NCI-H2171 (cell line): ENCODE data around the gene COL6A2.
"Not testable (repeated sequence)": the region's sequence is repeated elsewhere in the genome, so short reads cannot be mapped to it uniquely, and the experiment has no call there.

Experiments used
- DNase-seq: peaks from one replicate; lab custom pipeline; 2025; lab: John Stamatoyannopoulos, UW

The COL6A2 gene

DNA sequence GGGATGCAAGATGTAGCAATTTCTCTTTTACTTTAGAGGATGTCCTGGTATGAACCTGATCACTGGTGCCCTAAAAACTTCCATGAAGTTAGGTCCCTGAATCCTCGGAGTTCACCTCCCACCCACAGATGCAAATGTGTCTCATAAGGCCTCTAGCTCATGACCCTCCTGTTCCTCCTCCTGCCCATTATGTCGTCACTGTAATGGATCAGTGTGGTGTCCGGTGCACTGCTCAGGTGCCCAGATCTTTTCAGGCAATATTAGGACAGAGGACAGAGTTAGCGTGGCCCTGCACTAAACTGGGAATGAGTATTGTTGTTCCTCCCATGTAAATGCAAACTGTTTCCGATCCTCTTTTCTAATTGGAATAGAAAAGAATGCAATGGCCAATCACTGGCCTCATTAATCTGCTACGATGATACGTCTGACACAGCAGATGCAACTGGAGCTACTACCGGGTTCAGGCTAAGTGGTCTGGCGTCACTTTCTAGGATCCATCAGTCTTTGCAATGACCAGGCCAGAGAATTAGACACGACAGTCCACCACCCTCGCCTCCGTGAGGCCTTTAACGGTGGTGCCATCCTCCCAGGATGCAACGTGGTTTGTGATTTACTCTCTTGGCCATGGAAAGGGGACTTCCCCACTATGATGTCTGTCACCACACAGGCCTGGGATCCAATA, 3.4 kb upstream of the COL6A2 start:
- no peak for DNase-seq

DNA sequence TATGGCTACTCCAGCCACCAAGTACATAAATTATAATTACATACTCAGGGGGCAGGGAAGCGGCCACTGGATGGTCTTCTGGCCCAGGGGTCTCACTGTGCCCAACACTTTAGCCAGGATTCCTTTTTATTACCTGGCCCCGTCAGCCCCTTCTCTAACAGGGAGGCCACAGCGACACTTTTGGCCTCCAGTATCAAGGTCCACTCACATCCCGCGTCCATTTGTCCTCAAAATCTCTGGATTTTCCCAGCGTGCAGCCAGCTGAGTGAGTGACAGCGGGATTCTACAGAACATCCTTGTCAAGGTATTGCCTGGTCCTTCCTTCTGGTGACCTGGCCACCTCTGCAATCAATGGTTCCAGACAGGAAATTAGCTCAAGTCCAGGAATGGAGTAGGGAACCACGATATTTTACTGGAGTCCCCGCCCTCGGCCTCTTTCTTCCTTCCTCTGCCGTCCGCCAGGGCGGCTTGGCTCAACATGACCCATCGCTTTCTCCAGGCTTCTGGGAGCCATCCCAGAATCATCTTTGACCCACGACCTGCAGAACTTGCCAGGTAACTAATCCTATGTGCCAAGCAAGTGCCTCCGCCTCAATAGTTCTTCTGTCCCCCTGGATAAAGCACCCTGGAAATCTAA, 2.7 kb upstream of the COL6A2 start:
- no peak for DNase-seq

DNA sequence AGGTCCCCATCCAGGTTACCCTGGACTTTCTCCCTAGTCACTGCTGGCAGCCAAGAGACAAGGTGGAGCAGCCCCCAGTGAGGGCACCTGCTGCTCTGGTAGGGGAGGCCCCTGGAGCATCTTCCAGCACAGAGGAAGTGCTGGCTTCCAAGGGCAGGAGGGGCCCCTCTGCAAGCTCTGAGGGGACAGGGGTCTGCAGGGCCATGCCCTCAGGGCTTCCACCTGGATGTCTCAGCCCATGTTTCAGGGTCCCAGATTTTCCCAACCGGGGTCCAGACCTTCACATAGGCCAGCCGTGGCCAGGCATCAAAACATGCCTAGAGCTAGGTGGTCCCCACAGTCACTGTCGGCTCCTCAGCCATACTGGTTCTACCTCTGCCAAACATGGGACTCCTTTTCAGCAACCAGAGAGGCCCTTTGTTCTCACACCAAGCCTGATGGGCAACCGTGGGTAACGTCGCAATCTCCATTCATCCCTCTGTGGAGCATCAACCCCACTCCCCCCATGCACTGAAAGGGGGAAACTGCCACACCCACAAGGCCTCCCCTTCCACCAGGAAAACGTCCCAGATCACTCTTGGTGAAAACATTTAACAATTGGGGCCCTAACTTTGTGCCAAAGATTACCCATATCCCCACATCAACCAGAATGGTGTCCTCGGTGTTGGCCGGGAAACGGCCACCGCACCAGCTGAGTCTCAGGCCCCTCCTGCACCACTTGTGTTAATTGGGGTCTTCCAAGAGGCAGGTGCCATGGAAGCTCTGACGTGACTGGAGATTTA, 1.9 kb upstream of the COL6A2 start:
- no peak for DNase-seq

DNA sequence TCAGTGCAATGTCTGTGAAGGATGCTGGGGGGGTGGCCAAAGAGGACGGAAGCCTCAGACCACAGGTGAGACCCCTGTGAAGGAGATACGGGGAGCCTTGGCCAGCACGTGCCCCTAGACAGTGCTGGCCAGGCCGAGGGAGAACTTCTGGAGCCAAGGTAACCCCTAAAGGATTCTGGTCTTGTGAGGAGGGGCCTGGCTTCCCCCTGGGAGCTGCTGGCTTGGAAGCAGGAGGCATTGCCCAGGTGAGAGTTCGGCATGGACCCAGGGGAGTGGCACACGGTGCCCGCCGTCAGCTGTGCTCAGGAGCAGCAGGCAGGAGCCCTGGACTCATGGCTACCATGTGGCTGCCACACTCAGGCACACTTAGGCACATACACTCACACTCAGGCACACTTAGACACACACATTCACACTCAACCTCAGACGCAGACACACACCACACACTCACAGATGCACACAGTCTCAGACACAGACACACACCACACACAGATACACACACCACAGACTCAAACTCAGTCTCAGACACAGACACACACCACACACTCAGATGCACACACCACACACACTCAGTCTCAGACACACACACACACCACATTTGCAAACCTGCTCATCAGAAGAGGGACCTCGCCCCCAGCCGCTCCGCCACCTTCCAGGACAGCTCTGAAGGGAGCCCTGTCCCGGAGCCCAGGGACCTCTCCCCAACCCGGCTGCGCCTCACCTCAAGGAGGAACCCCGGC, 1.1 kb upstream of the COL6A2 start:
- DNase-seq, result no peak

DNA sequence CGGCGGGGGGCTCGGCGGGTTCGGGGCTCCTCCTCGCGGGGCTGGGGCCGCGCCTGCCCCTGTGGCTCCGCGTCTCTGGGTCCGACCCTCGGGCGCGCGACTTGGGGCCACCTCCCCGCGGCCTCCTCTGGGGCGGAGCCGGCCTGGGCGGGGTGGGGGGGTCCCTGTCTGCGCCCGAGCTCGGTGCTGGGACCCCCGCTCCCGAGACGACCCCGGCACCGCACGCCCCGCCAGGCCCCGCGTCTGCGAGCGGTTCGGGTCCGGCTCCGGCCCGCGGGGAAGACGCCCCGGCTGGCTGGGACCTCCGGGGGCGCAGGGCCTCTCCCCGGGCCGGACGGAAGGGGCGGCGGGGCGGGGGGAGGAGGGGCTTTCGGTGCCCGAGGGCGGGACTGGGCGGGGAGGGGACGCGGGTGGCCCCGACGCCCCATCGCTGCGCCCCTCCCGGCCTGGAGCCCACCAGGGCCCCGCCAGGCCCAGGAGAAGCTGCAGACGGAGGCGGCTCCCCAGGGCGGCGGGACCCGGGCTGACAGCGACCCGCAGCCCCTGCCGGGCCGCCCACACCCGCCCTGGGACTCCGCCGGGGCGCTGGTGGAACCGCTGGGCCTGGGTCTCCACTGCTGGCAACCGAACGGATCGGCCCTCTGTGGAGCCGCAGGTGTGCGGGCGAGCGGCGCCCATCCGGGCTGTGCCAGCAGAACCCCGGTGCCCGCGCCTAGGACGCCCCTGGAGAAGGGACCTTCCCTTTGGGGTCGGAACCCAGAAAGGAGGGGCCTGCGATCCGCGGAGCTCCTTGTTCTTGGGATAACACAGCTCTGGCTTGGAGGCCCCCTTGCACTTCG, 610 bp downstream of the COL6A2 start:
- no peak for DNase-seq

DNA sequence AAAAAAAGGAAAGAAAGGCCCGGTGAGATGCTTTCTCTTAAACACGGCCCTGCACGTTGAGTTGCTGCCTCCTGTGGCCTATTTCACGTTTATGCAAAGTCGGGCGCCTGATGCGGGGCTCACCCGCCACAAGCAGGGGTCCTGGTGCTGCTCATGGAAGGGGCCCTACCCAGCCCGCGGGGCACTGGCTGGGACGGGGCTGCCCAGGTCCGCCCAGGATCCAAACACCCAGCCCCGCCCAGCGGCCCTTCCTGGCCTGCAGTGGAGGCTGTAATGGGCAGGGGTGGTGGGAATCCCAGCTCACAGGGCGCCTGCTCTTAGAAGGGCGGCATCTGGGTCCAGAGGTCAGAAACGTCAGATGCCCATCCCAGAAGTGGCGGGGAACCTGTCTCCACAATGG, 1.6 kb downstream of the COL6A2 start:
- no peak for DNase-seq

DNA sequence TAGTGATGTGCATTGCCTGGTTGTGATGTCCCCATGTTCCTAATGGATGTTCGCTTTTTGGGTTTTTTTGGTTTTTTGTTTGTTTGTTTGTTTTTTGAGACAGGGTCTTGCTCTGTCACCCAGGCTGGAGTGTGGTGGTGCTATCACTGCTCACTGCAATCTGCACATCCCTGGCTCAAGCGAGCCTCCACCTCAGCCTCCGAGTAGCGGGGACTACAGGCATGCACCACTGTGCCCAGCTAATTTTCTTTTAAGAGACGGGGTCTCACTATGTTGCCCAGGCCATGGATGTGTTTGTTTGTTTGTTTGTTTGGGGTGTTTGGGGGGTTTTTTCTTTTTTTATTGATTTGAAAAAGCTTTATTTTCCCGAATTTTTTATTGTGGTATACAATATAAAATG, 2.1 kb downstream of the COL6A2 start:
- no peak for DNase-seq

DNA sequence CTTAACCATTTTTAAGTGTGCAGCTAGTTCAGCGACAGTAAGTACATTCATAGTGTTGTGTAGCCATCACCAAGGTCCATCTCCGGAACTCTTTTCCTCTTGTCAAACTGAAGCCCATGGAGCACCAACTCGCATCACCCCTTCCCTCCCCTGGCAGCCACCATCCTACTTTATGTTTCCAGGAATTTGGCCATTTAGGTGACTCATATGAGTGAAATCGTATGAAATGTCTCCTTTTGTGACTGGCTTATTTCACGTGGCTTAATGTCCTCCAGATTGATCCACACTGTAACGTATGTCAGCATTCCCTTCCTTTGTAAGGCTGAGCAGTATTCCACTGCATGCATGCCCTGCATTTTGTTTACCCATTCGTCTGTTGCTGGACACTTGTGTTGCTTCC, 2.5 kb downstream of the COL6A2 start:
- no peak for DNase-seq

DNA sequence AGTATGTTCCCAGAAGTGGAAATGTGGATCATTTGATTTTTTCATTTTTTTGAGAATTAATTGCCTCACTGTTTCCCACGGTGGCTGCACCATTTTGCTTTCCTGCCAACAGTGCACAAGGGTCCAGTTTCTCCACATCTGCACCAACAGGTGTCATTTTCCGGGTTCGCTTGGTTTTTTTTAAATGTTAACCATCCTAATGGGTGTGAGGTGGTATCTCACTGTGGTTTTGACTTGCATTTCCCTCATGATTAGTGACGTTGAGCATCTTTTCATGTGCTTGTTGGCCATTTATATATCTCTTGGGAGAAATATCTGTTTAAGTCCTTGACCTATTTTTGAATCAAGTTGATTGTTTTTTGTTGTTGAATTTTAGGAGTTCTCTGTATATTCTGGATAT, 3.0 kb downstream of the COL6A2 start:
- no peak for DNase-seq

DNA sequence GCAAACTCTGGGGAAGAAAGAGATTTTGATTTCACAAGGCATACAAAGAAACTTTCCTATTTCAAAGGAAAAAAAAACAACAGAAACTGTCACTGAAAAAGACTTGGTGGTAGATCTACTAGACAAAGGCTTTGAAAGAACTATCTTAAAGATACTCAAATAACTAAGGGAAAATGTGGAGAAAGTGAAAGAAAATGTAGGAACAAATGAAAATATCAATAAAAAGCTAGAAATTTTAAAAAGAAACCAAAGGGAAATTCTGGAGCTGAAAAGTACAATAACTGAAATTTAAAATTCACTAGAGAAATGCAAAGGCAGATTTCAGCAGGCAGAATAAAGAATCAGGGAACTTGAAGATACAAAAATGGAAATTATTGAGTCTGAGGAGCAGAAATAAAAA, 6.2 kb downstream of the COL6A2 start:
- DNase-seq, result no peak

DNA sequence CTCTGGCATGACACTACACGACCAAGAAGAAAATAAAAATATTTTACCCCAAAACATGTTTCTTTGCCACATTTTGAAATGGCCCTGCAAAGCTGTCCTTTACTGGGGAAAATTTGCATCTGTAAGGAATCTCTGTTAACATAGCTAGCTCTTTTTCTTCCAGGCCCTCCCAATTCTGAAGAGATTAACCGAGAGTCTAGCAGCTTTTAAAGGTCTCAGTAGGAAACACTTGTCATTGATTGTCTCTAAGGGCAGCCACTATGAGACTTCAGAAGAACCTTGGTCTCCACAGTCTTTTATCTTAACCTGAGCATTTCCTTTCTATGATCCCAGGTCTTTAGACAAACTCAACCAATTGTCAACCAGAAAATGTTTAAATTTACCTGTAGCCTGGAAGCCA, 9.5 kb downstream of the COL6A2 start:
- not testable (repeated sequence) for DNase-seq

DNA sequence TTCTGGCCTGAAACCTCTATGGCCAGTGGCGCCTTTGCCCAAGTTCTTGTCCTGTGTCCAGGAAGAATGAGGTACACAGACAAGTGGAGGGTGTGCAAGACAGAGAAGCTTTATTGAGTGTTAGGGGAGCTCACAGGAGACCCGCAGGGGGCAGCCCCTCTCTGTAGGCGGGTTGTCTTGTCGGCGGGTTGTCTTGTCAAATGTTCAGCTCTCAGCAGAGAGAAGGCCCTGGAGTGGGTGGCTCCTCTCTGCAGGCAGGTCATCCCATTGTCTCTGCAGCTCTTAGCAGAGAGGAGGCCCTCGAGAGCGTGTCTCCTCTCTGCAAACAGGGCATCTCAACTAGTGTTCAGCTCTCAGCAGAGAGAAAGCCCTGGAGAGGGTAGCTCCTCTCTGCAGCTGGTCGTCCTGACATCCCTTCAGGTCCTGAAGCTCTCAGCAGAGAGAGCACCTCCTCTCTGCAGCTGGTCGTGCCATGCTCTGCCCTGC, 11.0 kb downstream of the COL6A2 start:
- DNase-seq, result no peak

DNA sequence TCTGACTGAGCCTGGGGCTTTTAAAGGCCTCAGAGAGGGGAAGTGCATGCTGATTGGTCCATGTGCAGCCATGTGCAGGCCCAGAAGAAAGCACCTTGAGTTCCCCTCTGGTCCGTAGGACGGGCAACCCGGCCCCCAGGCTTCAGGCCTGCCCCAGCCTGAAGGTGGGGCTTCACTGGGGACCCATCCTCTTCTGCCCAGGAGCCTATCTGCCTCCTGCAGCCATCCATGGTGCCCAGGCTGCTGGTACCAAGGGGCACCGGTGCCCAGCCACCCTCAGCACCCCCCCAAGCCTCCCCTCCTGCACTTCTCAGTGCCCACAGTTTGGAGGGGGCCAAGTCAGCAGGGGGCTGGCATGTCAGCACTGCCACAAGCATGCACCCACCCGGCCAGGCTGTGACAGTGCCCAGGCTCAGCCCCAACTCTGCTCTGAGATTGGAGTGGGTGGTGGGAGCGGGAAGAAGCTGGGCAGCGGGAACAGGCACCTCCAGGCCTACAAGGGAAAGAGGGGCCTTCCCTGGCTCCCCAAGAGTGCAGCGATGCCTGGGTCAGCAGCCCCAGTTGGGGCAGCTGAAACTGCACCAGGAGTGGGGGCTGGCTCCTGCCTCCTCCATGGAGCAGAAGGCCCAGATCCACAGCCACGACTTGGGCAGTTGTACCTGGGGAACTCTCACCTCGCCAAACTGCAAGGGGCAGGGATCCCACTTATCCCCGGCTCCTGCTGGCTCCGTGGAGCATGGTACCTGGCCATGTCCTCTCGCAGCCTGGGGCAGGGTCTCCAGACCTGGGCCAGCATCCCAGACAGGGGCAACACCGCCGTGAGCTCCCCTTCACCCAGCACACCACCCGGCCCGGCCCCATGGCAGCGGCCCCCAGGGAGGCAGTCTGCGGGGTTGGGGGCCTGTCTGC, 11.7 kb downstream of the COL6A2 start:
- DNase-seq, result no peak

DNA sequence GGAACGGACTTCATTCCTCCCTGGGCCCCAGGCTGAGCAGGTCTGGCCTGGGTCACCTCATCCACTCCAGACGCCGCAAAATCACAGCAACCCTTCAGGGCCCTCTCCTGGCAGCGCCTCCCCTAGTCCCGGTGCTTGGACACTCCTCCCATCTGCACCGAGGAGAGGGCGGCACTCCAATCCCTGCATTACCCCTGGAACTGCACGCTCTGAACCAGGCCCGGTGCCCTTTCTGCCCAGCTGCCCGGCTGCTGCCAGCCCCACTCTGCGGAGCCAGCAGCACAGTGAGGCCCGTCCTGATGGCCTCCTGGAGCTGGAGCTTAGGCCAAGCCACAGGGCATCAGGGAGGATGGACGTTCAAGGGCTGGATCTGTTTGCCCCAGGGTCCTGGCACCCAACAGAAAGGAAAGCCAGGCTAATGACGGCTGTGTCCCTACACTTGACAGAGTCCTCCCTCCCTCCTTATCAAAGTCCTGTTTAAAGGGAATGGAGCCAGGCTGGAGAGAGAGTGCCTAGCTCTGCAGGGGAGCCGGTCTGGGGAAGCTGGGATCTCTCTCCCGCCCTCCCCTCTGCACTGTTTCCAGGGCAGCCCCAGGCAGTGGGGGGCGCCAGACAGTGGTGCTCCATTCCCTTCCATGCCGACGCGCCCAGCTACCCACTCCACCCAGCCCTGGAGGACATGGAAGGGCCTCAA, 12.7 kb downstream of the COL6A2 start:
- no peak for DNase-seq

DNA sequence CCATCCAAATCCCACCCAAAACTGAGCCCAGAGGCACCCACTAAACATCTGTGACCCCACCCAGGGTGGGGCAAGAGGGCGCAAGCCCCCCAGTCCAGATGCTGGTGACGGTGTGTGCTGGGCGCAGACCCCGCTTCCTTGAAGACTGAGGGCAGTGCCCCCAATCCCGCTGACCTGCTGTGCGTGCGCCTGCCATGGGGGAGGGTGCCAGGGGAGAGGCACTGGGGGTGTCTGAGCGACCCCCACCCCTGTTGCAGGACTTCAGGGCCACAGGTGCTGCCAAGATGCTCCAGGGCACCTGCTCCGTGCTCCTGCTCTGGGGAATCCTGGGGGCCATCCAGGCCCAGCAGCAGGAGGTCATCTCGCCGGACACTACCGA, 13.3 kb downstream of the COL6A2 start:
- no peak for DNase-seq

DNA sequence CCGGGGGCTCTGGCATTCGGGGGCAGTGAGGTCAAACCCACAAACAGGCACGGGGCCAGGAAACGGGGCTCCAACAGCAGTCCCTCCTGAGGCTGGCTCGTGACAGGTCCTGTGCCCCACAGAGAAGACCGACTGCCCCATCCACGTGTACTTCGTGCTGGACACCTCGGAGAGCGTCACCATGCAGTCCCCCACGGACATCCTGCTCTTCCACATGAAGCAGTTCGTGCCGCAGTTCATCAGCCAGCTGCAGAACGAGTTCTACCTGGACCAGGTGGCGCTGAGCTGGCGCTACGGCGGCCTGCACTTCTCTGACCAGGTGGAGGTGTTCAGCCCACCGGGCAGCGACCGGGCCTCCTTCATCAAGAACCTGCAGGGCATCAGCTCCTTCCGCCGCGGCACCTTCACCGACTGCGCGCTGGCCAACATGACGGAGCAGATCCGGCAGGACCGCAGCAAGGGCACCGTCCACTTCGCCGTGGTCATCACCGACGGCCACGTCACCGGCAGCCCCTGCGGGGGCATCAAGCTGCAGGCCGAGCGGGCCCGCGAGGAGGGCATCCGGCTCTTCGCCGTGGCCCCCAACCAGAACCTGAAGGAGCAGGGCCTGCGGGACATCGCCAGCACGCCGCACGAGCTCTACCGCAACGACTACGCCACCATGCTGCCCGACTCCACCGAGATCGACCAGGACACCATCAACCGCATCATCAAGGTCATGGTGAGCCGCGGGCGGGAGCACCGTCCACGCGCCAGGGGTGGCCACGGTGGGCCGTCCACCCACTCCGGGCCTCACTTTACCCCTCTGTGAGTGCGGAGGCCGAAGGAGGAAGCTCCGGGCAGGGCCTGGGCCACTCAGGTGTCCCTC, 14.2 kb downstream of the COL6A2 start:
- no peak for DNase-seq

DNA sequence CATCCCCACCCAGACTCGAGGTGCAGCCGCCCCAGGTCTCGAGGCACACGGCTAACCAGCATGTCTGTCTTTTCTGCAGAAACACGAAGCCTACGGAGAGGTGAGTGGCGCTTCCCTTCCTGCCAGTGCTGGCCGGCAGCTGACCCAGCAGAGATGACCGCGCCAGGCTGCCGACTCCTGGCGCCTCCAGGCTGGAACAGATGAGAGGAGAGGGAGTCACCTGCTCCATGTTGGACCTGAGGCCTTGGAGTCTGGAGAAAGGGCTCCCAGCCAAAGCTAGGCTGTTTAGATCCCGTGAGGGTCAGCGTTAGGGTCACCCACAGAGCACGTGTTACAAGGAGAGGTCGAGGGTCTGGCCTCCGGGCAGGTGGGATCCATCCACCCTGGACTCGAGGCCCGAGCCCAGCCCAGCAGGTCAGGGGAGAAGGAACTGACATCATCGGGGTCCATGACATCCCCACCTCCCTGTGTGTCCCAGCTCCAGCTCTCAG, 14.9 kb downstream of the COL6A2 start:
- DNase-seq, result no peak

DNA sequence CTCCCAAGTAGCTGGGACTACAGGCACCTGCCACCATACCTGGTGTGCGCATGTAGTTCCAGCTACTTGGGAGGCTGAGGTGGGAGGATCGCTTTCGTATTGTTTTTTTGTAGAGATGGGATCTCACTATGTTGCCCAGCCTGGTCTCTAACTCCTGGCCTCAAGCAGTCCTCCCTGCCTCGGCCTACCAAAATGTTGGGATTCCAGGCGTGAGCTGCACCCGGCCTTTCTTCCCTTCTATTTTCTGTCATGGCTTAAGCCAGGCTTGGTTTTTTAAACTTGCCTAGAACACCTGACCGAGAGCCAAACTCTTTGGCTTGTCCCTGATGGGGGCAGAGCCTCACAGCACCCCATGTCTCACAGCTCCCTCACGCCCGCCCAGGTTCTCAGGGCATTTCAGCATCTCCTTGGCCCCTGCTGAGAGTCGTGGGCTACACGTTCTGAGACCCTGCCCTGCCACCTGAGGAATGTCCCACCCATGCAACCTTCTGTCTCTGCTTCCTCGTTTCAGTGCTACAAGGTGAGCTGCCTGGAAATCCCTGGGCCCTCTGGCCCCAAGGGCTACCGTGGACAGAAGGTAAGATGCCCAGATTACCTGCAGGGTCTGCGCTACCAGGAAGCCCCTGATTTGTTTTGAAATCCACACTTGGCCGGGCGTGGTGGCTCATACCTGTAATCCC, 15.7 kb downstream of the COL6A2 start:
- DNase-seq, result no peak
